ENCODE data around the gene ADIPOR2.

ADIPOR2 gene

DNA sequence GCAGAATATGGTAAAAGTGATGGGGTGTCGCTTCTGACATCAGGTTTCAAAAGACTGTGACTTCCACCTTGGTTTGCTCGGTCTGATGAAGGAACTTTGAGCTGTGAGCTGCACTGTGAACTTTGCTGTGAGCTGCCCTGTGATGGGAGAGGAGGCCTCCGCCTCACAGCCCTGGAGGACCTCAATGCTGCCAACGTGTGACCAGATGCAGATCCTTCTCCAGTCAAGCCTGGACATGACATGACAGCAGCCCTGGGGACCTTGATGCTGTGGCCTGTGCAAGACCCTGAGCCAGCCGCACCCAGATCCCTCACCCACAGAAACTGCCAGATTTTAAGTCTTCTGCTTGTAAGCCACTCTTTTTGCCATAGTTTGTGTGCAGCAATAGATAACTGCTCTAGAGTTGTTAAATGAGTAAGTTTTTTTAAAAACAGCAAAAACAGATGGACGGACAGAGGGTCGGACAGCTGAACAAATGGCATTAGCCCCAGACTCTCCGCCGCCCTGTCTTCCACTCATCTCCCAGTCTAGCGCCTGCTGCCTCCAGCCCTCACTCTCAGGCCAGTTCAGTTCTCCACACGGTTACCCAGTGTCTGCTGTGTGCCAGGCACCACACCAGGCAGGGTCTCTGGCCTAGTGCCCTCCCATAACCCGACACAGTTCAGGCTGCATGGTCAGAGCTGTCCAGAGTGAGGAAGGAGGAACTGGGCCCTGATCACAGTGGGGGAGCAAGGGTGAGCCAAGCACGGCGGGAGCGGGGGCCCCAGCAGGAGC, 116.4 kb downstream of the ADIPOR2 start:
- peak; percentile 61 for DNase-seq (ENCODE audit: low read depth)
- H3K4me3 ChIP-seq (ENCODE audit: low read depth, low read length) = peak overlapping the region; percentile 37
- TF ChIP-seq POLR2A (IDR thresholded peaks at IDR 0.05; ENCODE audit: extremely low read depth, insufficient read length) = no peak
- TF ChIP-seq, protein P1, sequence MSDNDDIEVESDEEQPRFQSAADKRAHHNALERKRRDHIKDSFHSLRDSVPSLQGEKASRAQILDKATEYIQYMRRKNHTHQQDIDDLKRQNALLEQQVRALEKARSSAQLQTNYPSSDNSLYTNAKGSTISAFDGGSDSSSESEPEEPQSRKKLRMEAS (IDR thresholded peaks at IDR 0.05; ENCODE audit: low read depth, low read length) = no peak
- TF ChIP-seq MYC (IDR thresholded peaks at IDR 0.05; ENCODE audit: low read depth, low read length) = no peak
- TF ChIP-seq, protein P2, sequence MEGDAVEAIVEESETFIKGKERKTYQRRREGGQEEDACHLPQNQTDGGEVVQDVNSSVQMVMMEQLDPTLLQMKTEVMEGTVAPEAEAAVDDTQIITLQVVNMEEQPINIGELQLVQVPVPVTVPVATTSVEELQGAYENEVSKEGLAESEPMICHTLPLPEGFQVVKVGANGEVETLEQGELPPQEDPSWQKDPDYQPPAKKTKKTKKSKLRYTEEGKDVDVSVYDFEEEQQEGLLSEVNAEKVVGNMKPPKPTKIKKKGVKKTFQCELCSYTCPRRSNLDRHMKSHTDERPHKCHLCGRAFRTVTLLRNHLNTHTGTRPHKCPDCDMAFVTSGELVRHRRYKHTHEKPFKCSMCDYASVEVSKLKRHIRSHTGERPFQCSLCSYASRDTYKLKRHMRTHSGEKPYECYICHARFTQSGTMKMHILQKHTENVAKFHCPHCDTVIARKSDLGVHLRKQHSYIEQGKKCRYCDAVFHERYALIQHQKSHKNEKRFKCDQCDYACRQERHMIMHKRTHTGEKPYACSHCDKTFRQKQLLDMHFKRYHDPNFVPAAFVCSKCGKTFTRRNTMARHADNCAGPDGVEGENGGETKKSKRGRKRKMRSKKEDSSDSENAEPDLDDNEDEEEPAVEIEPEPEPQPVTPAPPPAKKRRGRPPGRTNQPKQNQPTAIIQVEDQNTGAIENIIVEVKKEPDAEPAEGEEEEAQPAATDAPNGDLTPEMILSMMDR (IDR thresholded peaks at IDR 0.05; ENCODE audit: low read depth, low read length) = no peak

DNA sequence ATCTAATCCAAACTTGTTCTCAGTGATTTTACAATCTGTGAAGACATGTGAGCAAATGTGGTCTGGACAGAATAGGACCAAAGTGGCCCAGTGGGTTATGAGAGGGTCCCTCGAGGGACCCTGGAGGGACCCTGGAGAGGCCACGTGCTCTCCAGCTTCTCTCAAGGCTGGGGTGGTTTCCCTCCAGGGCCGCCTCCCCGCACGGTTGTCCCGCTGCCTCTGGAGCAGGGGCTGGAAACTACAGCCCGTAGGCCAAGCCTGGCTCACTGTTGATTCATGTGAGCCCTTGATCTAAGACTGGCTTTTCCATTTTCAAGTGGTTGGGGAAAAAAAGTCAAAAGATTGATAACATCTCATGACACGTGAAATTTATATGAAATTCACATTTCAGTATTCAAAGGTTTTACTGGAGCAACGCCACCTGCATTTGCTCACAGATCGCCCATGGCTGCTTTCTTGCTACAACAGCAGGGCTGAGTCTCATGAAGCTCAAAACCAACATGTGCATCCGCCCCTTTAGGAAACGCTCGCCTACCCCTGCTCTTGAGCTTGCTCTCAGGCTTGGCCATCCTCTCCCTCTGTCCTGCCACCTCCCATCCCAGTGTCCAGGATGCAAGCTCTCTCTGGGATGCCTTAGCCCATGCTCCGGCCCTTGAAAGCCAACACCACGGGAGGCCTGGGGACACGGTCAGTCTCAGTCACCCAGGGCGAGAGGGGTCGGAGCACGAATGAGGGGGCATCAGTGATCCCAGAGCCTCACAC, 117.3 kb downstream of the ADIPOR2 start:
- peak overlapping the region; percentile 37 for H3K4me3 ChIP-seq (ENCODE audit: low read depth, low read length)
- no peak for TF ChIP-seq POLR2A (IDR thresholded peaks at IDR 0.05; ENCODE audit: extremely low read depth, insufficient read length)
- TF ChIP-seq, protein P1 (IDR thresholded peaks at IDR 0.05; ENCODE audit: low read depth, low read length) = peak; percentile 33; the same call in 1 of the 2 replicates
- no peak for DNase-seq (ENCODE audit: low read depth)

DNA sequence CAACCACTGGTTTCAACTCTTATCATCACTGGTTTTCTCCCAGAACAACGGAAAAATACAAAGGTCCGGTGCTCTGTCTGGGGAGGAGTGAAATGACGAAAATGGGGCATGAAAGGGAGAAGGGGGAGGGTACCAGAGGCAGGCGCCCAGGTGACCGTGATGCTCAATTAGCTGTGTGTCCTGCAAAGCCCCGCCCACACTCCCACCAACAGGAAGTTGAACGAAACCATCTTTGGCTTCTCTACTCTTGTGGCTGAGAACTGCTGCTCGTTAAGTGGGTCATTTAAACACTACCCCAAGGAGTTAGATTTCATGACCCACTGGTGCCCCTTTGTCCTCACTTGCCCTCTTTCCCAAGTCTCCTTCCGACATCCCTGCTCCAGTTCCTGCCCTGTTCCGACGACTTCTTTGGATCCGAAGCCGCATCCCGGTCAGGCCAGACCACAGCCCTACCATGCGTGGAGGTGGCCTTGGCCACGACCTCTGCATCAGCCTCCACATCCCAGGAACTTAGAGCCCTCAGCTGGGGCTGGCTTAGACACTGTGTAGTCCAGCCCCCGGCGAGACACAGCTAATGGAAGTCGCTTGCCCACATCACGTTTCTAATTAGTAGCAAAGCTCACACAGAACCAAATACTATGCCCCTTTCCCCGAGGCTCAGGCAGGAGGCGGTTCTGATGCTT, 118.1 kb downstream of the ADIPOR2 start:
- TF ChIP-seq, protein P2 (IDR thresholded peaks at IDR 0.05; ENCODE audit: low read depth, low read length) = no peak
- TF ChIP-seq, protein P1 (IDR thresholded peaks at IDR 0.05; ENCODE audit: low read depth, low read length) = no peak
- no peak for TF ChIP-seq POLR2A (IDR thresholded peaks at IDR 0.05; ENCODE audit: extremely low read depth, insufficient read length)
- TF ChIP-seq MYC (IDR thresholded peaks at IDR 0.05; ENCODE audit: low read depth, low read length) = no peak
- peak overlapping the region; percentile 96 for H3K4me3 ChIP-seq (ENCODE audit: low read depth, low read length)
- DNase-seq (ENCODE audit: low read depth) = peak; percentile 71

DNA sequence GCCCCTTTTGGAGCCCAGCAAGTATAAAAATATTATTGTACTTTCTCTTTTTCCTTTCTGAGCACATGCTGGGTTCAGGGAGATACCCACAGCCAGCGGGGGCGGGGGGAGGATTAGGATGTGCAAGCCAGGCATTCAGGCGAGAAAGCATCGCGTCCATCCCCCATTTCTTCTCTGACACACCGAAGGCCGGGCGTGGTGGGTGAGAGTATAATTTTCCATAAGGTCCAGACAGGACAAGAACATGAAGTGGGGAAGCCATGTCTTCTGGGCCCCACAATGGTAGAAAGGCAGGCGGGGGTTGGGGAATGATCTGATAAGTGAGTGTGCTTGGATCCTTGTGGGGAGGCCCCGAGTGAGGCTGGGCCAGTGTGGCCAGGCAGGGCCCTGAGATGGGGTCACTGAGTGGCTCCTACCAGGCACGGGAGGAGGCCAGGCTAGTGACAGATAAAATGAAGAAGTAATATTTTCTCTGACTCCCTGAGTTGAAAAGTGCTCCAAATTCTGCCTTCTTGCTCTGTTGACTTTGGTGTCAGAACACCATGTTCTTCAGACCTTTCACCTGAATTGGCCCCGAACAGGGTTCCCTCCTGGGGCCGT, 118.8 kb downstream of the ADIPOR2 start:
- TF ChIP-seq MYC (IDR thresholded peaks at IDR 0.05; ENCODE audit: low read depth, low read length) = no peak
- TF ChIP-seq, protein P1 (IDR thresholded peaks at IDR 0.05; ENCODE audit: low read depth, low read length) = no peak
- TF ChIP-seq POLR2A (IDR thresholded peaks at IDR 0.05; ENCODE audit: extremely low read depth, insufficient read length) = no peak
- TF ChIP-seq, protein P2 (IDR thresholded peaks at IDR 0.05; ENCODE audit: low read depth, low read length) = no peak
- no peak for DNase-seq (ENCODE audit: low read depth)
- peak overlapping the region; percentile 96 for H3K4me3 ChIP-seq (ENCODE audit: low read depth, low read length)

DNA sequence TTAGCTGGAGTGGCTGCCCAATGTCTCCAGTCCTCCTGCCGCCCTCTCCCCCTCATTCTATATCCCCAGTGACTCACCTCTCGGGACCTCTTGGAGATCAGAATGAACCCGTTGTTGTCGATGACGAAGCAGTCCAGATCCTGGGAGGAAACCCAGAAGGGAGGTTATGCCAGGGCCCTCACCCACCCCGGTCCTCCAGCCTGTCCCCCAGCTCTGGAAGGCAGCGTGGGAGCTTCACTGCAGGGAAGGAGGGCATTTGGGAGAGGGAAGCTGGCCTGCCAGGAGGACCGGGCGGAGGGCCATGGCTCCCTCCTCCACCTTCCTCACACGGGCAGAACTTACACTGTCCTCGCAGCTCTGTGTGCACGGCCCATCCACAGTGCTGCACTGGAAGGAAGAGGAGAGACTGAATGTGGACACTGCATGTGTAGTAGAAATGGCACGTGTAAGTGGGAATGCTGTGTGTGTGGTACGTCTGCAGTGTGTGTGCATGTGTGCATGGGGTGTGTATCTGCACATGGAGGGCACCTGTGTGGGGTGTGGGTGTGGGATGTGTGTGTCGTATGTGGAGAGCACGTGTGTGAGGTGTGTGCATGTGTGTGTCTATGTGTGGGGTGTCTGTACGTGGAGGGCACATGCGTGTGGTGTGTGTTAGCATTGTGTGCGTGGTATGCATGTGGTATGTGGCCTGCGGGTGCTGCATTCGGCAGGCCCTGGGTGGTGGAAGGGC, 119.5 kb downstream of the ADIPOR2 start:
- DNase-seq (ENCODE audit: low read depth) = peak; percentile 86
- TF ChIP-seq POLR2A (IDR thresholded peaks at IDR 0.05; ENCODE audit: extremely low read depth, insufficient read length) (no peak), MYC (IDR thresholded peaks at IDR 0.05; ENCODE audit: low read depth, low read length) (peak; percentile 57; the same call in 1 of the 2 replicates)
- TF ChIP-seq, protein P1 (IDR thresholded peaks at IDR 0.05; ENCODE audit: low read depth, low read length) = peak; percentile 81
- peak overlapping the region; percentile 96 for H3K4me3 ChIP-seq (ENCODE audit: low read depth, low read length)

DNA sequence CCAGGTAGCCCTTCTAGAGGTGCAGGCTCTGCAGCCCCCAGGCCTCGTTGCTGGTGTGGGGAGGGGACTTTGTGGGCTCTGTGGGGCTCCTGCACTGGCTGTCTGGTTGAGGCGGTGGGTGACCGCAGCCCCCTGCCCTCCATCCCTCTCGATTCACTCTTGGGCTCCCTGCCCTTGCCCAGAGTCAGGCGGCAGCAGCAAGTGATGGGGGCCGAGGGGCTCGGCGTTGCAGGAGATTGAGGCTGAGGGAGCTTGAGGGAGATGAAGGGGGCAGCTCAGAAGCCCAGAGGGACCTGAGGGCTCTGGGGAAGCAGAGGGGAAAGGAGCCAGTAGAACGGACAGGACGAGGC, 120.0 kb downstream of the ADIPOR2 start:
- H3K4me3 ChIP-seq (ENCODE audit: low read depth, low read length) = peak overlapping the region; percentile 96
- no peak for DNase-seq (ENCODE audit: low read depth)
- TF ChIP-seq POLR2A (IDR thresholded peaks at IDR 0.05; ENCODE audit: extremely low read depth, insufficient read length) (no peak), MYC (IDR thresholded peaks at IDR 0.05; ENCODE audit: low read depth, low read length) (no peak)
- TF ChIP-seq, protein P2 (IDR thresholded peaks at IDR 0.05; ENCODE audit: low read depth, low read length) = no peak
